Peyer's patch (tissue), 4 donors: ENCODE results near the gene CALD1. TPM values are rescaled to one million over a fixed set of nuclear protein-coding genes. Genes with fewer than 3 reads are reported as not detected.

ENCODE experiments used
- DNase-seq, 3 donors: peaks; one replicate each; pipeline ENCODE4 v3.0.0-alpha.2; 2017 to 2019
- H3K27ac ChIP-seq, 4 donors: fragments of 200-600 bp; sonication (generic); one replicate each; pipeline ENCODE4 v1.5.1; 2016 to 2019
- H3K27me3 ChIP-seq, 2 donors: fragments of 200-600 bp; sonication (generic); one replicate each; pipeline ENCODE4 v1.5.1; 2019
- H3K36me3 ChIP-seq, 3 donors: fragments of 200-600 bp; sonication (generic); one replicate each; pipeline ENCODE4 v1.5.1; 2016 to 2019
- H3K4me1 ChIP-seq, 4 donors: fragments of 200-600 bp; sonication (generic); one replicate each; pipeline ENCODE4 v1.5.1; 2016 to 2019
- H3K4me3 ChIP-seq, 4 donors: fragments of 200-600 bp; sonication (generic); 1 replicate in 3 of 4; 2 replicates in 1 of 4; pipeline ENCODE4 v1.5.1; 2016 to 2019; ENCODE audit warnings: mild to moderate bottlenecking in 1 of 4
- H3K9me3 ChIP-seq, 4 donors: fragments of 200-600 bp; sonication (generic); one replicate each; pipeline ENCODE4 v1.5.1; 2016 to 2019; ENCODE audit warnings: mild to moderate bottlenecking in 1 of 4
- POLR2A ChIP-seq, 2 donors: fragments of 450-650 bp; IDR thresholded peaks; one replicate each; pipeline ENCODE4 v1.5.1; 2017; ENCODE audit warnings: antibody characterized with exemption in 2 of 2, mild to moderate bottlenecking in 2 of 2, moderate library complexity in 2 of 2
- total RNA-seq, 4 donors: library from RNA; depleted of rRNA; stranded (reverse); fragments of >200 nt; gene quantifications; one replicate each; pipeline ENCODE4 v1.1.0, GENCODE V29; 2016
- TF ChIP-seq, protein P1 (sequence below), 6 experiments: fragments of 450-650 bp in 4 of 6; fragments of 200-600 bp in 2 of 6; sonication (generic) in 1 of 6; IDR thresholded peaks; one replicate each; pipeline ENCODE4 v1.5.1; 2017 to 2019; ENCODE audit warnings: antibody characterized with exemption in 6 of 6, mild to moderate bottlenecking in 3 of 6, moderate library complexity in 1 of 6

Gene CALD1
- total RNA-seq, 4 donors from 2014 or later = 39.2 to 536 (median 83.1) TPM

DNA sequence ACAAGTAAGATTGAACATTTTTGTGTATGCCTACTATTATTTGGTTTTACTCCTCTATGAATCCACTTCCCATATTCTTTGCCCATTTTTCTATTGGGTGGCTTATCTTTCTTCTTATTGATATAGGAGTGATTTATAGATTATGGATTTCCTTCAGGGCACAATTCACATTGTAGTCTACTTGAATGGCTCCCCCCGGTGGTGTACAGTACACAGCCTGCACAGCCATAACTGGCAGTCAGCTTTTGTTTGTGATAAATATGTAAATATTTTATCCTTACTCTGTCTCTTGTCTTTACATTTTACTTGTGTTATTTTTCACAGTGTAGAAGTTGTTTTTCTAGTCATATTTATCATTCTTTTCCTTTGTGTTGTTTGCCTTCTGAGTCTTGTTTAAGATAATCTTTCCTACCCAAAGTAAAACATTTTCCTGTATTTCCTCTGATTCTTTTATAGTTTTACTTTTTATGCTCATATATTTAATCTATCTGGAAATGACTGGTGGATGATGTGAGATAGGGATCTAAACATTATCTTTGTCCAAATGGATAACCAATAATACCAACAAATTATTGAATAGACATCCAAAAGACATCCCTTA, 23.9 kb upstream of the CALD1 start:
- TF ChIP-seq, protein P1, sequence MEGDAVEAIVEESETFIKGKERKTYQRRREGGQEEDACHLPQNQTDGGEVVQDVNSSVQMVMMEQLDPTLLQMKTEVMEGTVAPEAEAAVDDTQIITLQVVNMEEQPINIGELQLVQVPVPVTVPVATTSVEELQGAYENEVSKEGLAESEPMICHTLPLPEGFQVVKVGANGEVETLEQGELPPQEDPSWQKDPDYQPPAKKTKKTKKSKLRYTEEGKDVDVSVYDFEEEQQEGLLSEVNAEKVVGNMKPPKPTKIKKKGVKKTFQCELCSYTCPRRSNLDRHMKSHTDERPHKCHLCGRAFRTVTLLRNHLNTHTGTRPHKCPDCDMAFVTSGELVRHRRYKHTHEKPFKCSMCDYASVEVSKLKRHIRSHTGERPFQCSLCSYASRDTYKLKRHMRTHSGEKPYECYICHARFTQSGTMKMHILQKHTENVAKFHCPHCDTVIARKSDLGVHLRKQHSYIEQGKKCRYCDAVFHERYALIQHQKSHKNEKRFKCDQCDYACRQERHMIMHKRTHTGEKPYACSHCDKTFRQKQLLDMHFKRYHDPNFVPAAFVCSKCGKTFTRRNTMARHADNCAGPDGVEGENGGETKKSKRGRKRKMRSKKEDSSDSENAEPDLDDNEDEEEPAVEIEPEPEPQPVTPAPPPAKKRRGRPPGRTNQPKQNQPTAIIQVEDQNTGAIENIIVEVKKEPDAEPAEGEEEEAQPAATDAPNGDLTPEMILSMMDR (IDR thresholded peaks at IDR 0.05) = peak in 4 of 6 experiments; percentile 17 to 40 (median 26)
- no peak for TF ChIP-seq POLR2A (IDR thresholded peaks at IDR 0.05)
- no peak overlapping the region for H3K27ac ChIP-seq
- H3K36me3 ChIP-seq = no peaks in the 10 kb centered on the region
- H3K4me1 ChIP-seq = no peaks in the 10 kb centered on the region
- H3K27me3 ChIP-seq = no peaks in the 10 kb centered on the region
- no peak overlapping the region for H3K4me3 ChIP-seq
- DNase-seq = no peak
- H3K9me3 ChIP-seq = no peaks in the 10 kb centered on the region

DNA sequence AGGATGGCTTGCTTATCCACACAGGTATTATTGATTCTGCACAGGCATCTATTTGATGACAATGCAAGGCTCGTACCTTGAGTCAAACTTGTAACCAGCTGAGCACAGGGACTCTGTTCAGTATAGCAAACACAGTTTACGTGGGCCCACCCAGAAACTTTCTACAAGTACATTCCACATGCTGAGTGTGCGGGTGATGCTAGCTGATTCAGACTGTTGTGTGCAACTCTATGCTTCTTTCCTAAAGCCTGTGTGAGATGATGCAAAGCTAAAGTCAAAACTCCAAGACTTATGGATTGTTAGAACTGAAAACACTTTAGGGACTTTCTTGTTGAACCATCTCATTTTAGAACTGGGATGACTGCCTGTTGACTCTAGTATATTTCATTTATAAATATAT, 21.5 kb upstream of the CALD1 start:
- no peak for TF ChIP-seq POLR2A (IDR thresholded peaks at IDR 0.05)
- TF ChIP-seq, protein P1 (IDR thresholded peaks at IDR 0.05) = no peak
- no peaks in the 10 kb centered on the region for H3K9me3 ChIP-seq
- H3K36me3 ChIP-seq = no peaks in the 10 kb centered on the region
- H3K27me3 ChIP-seq = no peaks in the 10 kb centered on the region
- no peak for DNase-seq
- no peaks in the 10 kb centered on the region for H3K4me1 ChIP-seq
- H3K4me3 ChIP-seq = no peak overlapping the region
- H3K27ac ChIP-seq = no peak overlapping the region

DNA sequence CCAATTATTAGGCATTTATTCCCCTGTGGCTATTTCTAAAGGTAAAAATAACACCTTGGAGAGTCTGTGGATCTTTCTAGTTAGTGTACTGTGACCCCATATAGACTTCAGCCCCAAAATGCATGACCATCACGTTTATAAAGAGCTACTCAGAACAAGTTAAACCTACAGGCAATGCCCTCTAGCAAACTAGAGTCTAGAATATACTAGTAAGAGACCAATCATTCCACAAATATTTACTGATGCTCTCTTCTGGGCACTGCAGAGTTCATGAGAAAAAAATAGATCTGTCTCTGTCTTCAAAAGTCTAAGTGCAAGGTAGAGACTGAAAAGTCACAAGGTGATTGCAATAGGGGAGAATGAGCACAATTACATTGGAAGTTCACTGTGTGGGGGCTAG, 20.5 kb upstream of the CALD1 start:
- TF ChIP-seq, protein P1 (IDR thresholded peaks at IDR 0.05) = no peak
- no peak for TF ChIP-seq POLR2A (IDR thresholded peaks at IDR 0.05)
- no peak overlapping the region for H3K27ac ChIP-seq
- H3K9me3 ChIP-seq = no peaks in the 10 kb centered on the region
- H3K27me3 ChIP-seq = no peaks in the 10 kb centered on the region
- no peaks in the 10 kb centered on the region for H3K4me1 ChIP-seq
- no peak for DNase-seq
- H3K4me3 ChIP-seq = no peak overlapping the region
- H3K36me3 ChIP-seq = no peaks in the 10 kb centered on the region

DNA sequence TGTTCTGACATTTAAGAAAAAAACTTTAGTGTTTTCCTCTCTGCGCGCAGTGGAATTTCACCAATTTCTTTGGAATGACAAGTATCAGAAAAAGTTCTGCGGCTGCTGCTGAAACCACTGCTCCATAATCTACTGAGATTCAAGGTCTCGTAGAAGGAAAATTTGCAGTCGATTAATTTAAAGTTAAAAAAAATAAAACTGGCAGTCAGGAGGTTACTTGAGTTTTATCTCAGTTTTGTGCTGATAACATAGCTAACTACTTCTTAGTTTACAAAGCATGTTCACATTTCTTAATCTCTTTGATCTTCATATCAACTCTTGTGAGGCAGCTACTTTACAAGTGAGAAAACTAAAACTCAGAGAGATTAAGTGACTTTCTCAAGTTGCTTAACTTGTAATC, 18.2 kb upstream of the CALD1 start:
- no peaks in the 10 kb centered on the region for H3K4me1 ChIP-seq
- H3K4me3 ChIP-seq = no peak overlapping the region
- H3K27ac ChIP-seq = no peak overlapping the region
- DNase-seq = no peak
- TF ChIP-seq, protein P1 (IDR thresholded peaks at IDR 0.05) = no peak
- TF ChIP-seq POLR2A (IDR thresholded peaks at IDR 0.05) = no peak
- H3K9me3 ChIP-seq = no peaks in the 10 kb centered on the region
- H3K27me3 ChIP-seq = no peaks in the 10 kb centered on the region
- H3K36me3 ChIP-seq = no peaks in the 10 kb centered on the region

DNA sequence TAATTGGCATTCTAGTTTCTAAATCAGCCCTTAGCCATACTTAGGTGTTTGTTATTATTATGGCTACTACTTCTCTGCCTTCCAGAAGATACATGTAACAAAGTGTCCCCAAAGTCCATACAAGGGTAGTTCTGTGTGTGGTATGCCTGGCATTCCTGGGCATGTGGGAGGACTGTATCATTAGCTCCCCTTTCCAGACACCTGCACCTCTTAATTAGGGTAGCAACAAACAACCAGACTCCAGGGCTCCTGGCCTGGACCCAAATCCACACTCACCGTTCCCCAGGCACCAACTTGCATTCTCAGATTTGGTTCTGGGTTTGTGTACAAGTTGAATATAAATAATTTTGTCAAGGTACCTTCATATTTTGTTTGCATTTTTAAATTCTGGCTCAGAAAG, 15.5 kb upstream of the CALD1 start:
- no peak for TF ChIP-seq POLR2A (IDR thresholded peaks at IDR 0.05)
- TF ChIP-seq, protein P1 (IDR thresholded peaks at IDR 0.05) = no peak
- no peaks in the 10 kb centered on the region for H3K27me3 ChIP-seq
- no peak overlapping the region for H3K27ac ChIP-seq
- DNase-seq = no peak
- no peaks in the 10 kb centered on the region for H3K4me1 ChIP-seq
- H3K4me3 ChIP-seq = no peak overlapping the region
- H3K9me3 ChIP-seq = no peaks in the 10 kb centered on the region
- H3K36me3 ChIP-seq = no peaks in the 10 kb centered on the region

DNA sequence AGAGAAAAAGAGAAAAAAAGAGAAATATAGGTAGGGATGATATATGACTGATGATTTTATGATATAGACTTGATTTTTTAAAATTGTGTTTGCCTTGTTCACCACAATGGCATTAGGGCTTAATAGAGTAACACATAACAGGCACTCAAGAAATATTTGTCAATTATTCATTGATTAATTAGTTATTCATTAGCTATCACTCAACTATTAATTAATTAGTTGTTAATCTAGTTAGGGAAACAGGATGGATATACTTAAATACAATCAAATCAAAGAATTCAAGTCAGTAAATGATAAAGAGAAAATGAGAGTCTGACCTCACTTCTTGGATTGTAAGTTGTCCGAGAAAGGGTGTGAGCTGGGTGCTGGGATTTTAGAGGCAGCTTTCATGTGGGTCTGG, 15.1 kb upstream of the CALD1 start:
- H3K36me3 ChIP-seq = no peaks in the 10 kb centered on the region
- H3K4me3 ChIP-seq = no peak overlapping the region
- no peak overlapping the region for H3K27ac ChIP-seq
- H3K9me3 ChIP-seq = no peaks in the 10 kb centered on the region
- no peaks in the 10 kb centered on the region for H3K27me3 ChIP-seq
- DNase-seq = no peak
- no peak for TF ChIP-seq POLR2A (IDR thresholded peaks at IDR 0.05)
- TF ChIP-seq, protein P1 (IDR thresholded peaks at IDR 0.05) = no peak
- H3K4me1 ChIP-seq = no peaks in the 10 kb centered on the region
